B cell (primary cell): Measurements from ENCODE around the gene GIMAP2.

Experiments used
- CTCF ChIP-seq: fragments of 200-600 bp; IDR thresholded peaks from one replicate; pipeline ENCODE4 v1.8.0; 2022; ENCODE audit warnings: antibody characterized with exemption, mild to moderate bottlenecking
- EZH2 ChIP-seq: IDR thresholded peaks from 2 replicates; pipeline ENCODE4 v1.6.1; 2012; ENCODE audit warnings: borderline replicate concordance, low read depth, mild to moderate bottlenecking, moderate library complexity, low read length; ENCODE audit not compliant: insufficient read depth, poor library complexity, severe bottlenecking

GRCh38 chr7:150656047-150656446 is 29.5 kb upstream of the GIMAP2 start:
- no peak for TF ChIP-seq EZH2
- TF ChIP-seq CTCF: no peak
